OCI-M2 (cell line): ENCODE measurements around the gene B3GNT8.
"Not testable (repeated sequence)": the region's sequence is repeated elsewhere in the genome, so short reads cannot be mapped to it uniquely, and the experiment has no call there.

Experiments used
- DNase-seq: peaks from one replicate; lab custom pipeline; 2025; ENCODE audit not compliant: unreplicated experiment; lab: John Stamatoyannopoulos, UW

The B3GNT8 gene

GRCh38 chr19:41436674-41436951 lies 9.4 kb upstream of the B3GNT8 start:
- no peak for DNase-seq

- DNase-seq = no peak
Observed at GRCh38 chr19:41435936-41436673, 8.9 kb upstream of the B3GNT8 start.

GRCh38 chr19:41435376-41435775 lies 8.2 kb upstream of the B3GNT8 start:
- not testable (repeated sequence) for DNase-seq

- no peak for DNase-seq
Observed at GRCh38 chr19:41434450-41434849, 7.3 kb upstream of the B3GNT8 start.

- DNase-seq = no peak
Observed at GRCh38 chr19:41433171-41433570, 6.0 kb upstream of the B3GNT8 start.

- no peak for DNase-seq
Observed at GRCh38 chr19:41431426-41432386, 4.5 kb upstream of the B3GNT8 start.

- no peak for DNase-seq
Observed at GRCh38 chr19:41430922-41431321, 3.7 kb upstream of the B3GNT8 start.

- DNase-seq = no peak
Observed at GRCh38 chr19:41428481-41428859, 1.3 kb upstream of the B3GNT8 start.

GRCh38 chr19:41427647-41428480 lies 690 bp upstream of the B3GNT8 start:
- DNase-seq = no peak

- DNase-seq = no peak
Observed at GRCh38 chr19:41426116-41426841, 895 bp downstream of the B3GNT8 start.

GRCh38 chr19:41425174-41426115 lies 1.7 kb downstream of the B3GNT8 start:
- DNase-seq = no peak

GRCh38 chr19:41424335-41425173 lies 2.6 kb downstream of the B3GNT8 start:
- no peak for DNase-seq

GRCh38 chr19:41422955-41423354 lies 4.2 kb downstream of the B3GNT8 start:
- DNase-seq = no peak

- no peak for DNase-seq
Observed at GRCh38 chr19:41422456-41422855, 4.7 kb downstream of the B3GNT8 start.

GRCh38 chr19:41421973-41422372 lies 5.2 kb downstream of the B3GNT8 start:
- DNase-seq = no peak

GRCh38 chr19:41421314-41421713 lies 5.9 kb downstream of the B3GNT8 start:
- DNase-seq = no peak

- DNase-seq = no peak
Observed at GRCh38 chr19:41420101-41420880, 6.9 kb downstream of the B3GNT8 start.

GRCh38 chr19:41416194-41416674 lies 10.9 kb downstream of the B3GNT8 start:
- no peak for DNase-seq
